OCI-LY7 (cell line): ENCODE results near the gene KIF22. TPM values are rescaled to one million over a fixed set of nuclear protein-coding genes. Genes with fewer than 3 reads are reported as not detected.
A peak's percentile ranks its signal among the peaks of the same experiment; 100 is the strongest.
"Not testable (repeated sequence)": the region's sequence is repeated elsewhere in the genome, so short reads cannot be mapped to it uniquely, and the experiment has no call there.

Experiments used
- BruUV-seq: library from RNA; stranded (reverse); fragments of 400-500 nt; replicated peaks from 2 replicates; lab custom pipeline; 2021; lab: Mats Ljungman, UMichigan
- CTCF ChIA-PET: fragments of 300-600 bp; sonication (Branson Sonifier 250); formaldehyde crosslinking; loops from one replicate; lab custom pipeline; 2022; ENCODE audit warnings: antibody characterized with exemption; ENCODE audit not compliant: unreplicated experiment; lab: Charles Lee
- POLR2A ChIA-PET: fragments of 300-600 bp; sonication (Branson Sonifier 250); formaldehyde crosslinking; loops from one replicate; lab custom pipeline; 2022; ENCODE audit warnings: antibody characterized with exemption; lab: Charles Lee
- DNase-seq: peaks from one replicate; pipeline ENCODE4 v3.0.0-alpha.2; 2015; ENCODE audit warnings: low spot score
- H2AFZ ChIP-seq: fragments of 200-600 bp; sonication (generic), shearing (Covaris generic); 2 replicates; pipeline ENCODE4 v1.6.1; 2014; ENCODE audit warnings: mild to moderate bottlenecking, antibody characterized with exemption, low read length, moderate library complexity
- H3K27ac ChIP-seq: fragments of 200-600 bp; sonication (generic); 2 replicates; pipeline ENCODE4 v1.5.1; 2014; ENCODE audit warnings: mixed run types, low read depth, mild to moderate bottlenecking, moderate library complexity, low read length, inconsistent platforms; ENCODE audit not compliant: poor library complexity, severe bottlenecking
- H3K36me3 ChIP-seq: fragments of 200-600 bp; sonication (generic); 2 replicates; pipeline ENCODE4 v1.6.1; 2014; ENCODE audit warnings: mild to moderate bottlenecking, antibody characterized with exemption, low read length, moderate library complexity, mixed read lengths; ENCODE audit not compliant: insufficient read depth
- H3K4me1 ChIP-seq: fragments of 200-600 bp; sonication (generic); 2 replicates; pipeline ENCODE4 v1.5.1; 2014; ENCODE audit warnings: mild to moderate bottlenecking, low read length; ENCODE audit not compliant: insufficient read depth, poor library complexity, severe bottlenecking
- H3K4me2 ChIP-seq: fragments of 200-600 bp; sonication (generic); 2 replicates; pipeline ENCODE4 v1.6.1; 2014; ENCODE audit warnings: mild to moderate bottlenecking, low read length
- H3K4me3 ChIP-seq: fragments of 200-600 bp; sonication (generic); 2 replicates; pipeline ENCODE4 v1.5.1; 2014; ENCODE audit warnings: mild to moderate bottlenecking, low read depth, low read length; ENCODE audit not compliant: poor library complexity, severe bottlenecking
- H3K79me2 ChIP-seq: fragments of 200-600 bp; sonication (generic); 2 replicates; pipeline ENCODE4 v1.6.1; 2016; ENCODE audit warnings: low read depth, mild to moderate bottlenecking, low read length, moderate library complexity, mixed read lengths; ENCODE audit not compliant: insufficient read depth
- H3K9me2 ChIP-seq: fragments of 200-600 bp; sonication (generic); 2 replicates; pipeline ENCODE4 v1.6.1; 2016; ENCODE audit warnings: mild to moderate bottlenecking, low read length, mixed read lengths; ENCODE audit not compliant: insufficient read depth
- H3K9me3 ChIP-seq: fragments of 200-600 bp; sonication (generic); 2 replicates; pipeline ENCODE4 v1.6.1; 2014; ENCODE audit warnings: mild to moderate bottlenecking, mixed run types, low read length, mixed read lengths
- H4K20me1 ChIP-seq: fragments of 200-600 bp; sonication (generic); 2 replicates; pipeline ENCODE4 v1.6.1; 2014; ENCODE audit warnings: mild to moderate bottlenecking, antibody characterized with exemption, low read length, moderate library complexity, mixed read lengths; ENCODE audit not compliant: insufficient read depth
- CTCF ChIP-seq: fragments of 200-600 bp; sonication (generic); conservative IDR thresholded peaks from 2 replicates; pipeline ENCODE4 v1.5.1; 2014; ENCODE audit warnings: mild to moderate bottlenecking, antibody characterized with exemption, low read length, moderate library complexity, mixed read lengths
- EZH2phosphoT487 ChIP-seq: fragments of 200-600 bp; sonication (generic); IDR thresholded peaks from 2 replicates; pipeline ENCODE4 v1.6.1; 2018; ENCODE audit warnings: low read depth, borderline replicate concordance, mild to moderate bottlenecking, mixed run types, antibody characterized with exemption, low read length, moderate library complexity, mixed read lengths
- intact Hi-C: fragments of 100-400 bp; cut with micrococcal nuclease; formaldehyde crosslinking; loops from one replicate; pipeline ENCODE4 v1.10.0; 2022; ENCODE audit not compliant: unreplicated experiment
- total RNA-seq, 2 experiments: library from RNA; depleted of rRNA in 1 of 2; stranded (reverse); fragments of >200 nt in 1 of 2; shearing (Covaris generic) in 1 of 2; gene quantifications; 2 replicates each; pipeline ENCODE4 v1.2.3, GENCODE V29; 2014 to 2022

KIF22 gene
- total RNA-seq, 2 experiments from 2014 or later: 232 to 339 TPM

- BruUV-seq: TSS peak; percentile 74
- Histone ChIP-seq H3K36me3 (peaks cover 53% of the 10 kb centered on the region), H3K9me3 (no peaks in the 10 kb centered on the region), H3K4me2 (peak overlapping the region; percentile 89), H3K9me2 (no peaks in the 10 kb centered on the region), H3K4me1 (peaks cover 32% of the 10 kb centered on the region), H3K79me2 (peaks cover 56% of the 10 kb centered on the region), H4K20me1 (peaks cover 10% of the 10 kb centered on the region), H3K27ac (peak overlapping the region; percentile 66), H2AFZ (peak overlapping the region; percentile 11; the same call in 1 of the 2 replicates), H3K4me3 (peak overlapping the region; percentile 79)
- DNase-seq: peak; percentile 32
- intact Hi-C loops: loop anchor here (1.0 kb wide), 3 partner anchors 14 to 91 kb away; partner anchors contain the start of gene PAGR1
- TF ChIP-seq CTCF (no peak), EZH2phosphoT487 (no peak)
- CTCF ChIA-PET: interaction anchor here (1.2 kb wide), 1 partner anchor 25 kb away, joined by 4 read pairs; the partner anchor contains the start of gene PAGR1
- POLR2A ChIA-PET: interaction anchor here (0.7 to 3.3 kb wide), 5 partner anchors 13 to 79 kb away, joined by 3 to 19 read pairs (median 5); no protein-coding TSS in a partner anchor
Observed at GRCh38 chr16:29790949-29791844, 646 bp downstream of the KIF22 start.

GRCh38 chr16:29791845-29792807, 1.6 kb downstream of the KIF22 start:
- H4K20me1 ChIP-seq: peaks cover 10% of the 10 kb centered on the region
- intact Hi-C loops: no loop called here
- no peaks in the 10 kb centered on the region for H3K9me2 ChIP-seq
- H3K4me3 ChIP-seq: peak overlapping the region; percentile 79
- peak overlapping the region; percentile 66 for H3K27ac ChIP-seq
- no peak for DNase-seq
- ChIA-PET CTCF (no interaction called here), POLR2A (interaction anchor here (0.8 to 3.3 kb wide), 2 partner anchors 12 to 80 kb away, joined by 3 to 19 read pairs; no protein-coding TSS in a partner anchor)
- TF ChIP-seq EZH2phosphoT487 (no peak), CTCF (no peak)
- H3K4me2 ChIP-seq: peak overlapping the region; percentile 89
- no TSS peak for BruUV-seq
- H3K79me2 ChIP-seq: peaks cover 65% of the 10 kb centered on the region
- no peak overlapping the region for H2AFZ ChIP-seq
- peaks cover 62% of the 10 kb centered on the region for H3K36me3 ChIP-seq
- H3K4me1 ChIP-seq: peaks cover 32% of the 10 kb centered on the region
- no peaks in the 10 kb centered on the region for H3K9me3 ChIP-seq

GRCh38 chr16:29793153-29793552, 2.6 kb downstream of the KIF22 start:
- peak overlapping the region; percentile 89 for H3K4me2 ChIP-seq
- H3K36me3 ChIP-seq: peaks cover 72% of the 10 kb centered on the region
- H4K20me1 ChIP-seq, intact Hi-C loops, BruUV-seq, DNase-seq, CTCF ChIA-PET, H2AFZ ChIP-seq, H3K27ac ChIP-seq, H3K9me2 ChIP-seq, H3K9me3 ChIP-seq: not testable (repeated sequence)
- peaks cover 32% of the 10 kb centered on the region for H3K4me1 ChIP-seq
- H3K79me2 ChIP-seq: peaks cover 67% of the 10 kb centered on the region
- POLR2A ChIA-PET: interaction anchor here (2.0 kb wide), 1 partner anchor 10 kb away, joined by 13 read pairs; no protein-coding TSS in a partner anchor
- H3K4me3 ChIP-seq: peak overlapping the region; percentile 79
